HUES6 (cell line): ENCODE measurements around the gene SPTBN2.
A peak's percentile ranks its signal among the peaks of the same experiment; 100 is the strongest.
"Not testable (repeated sequence)": the region's sequence is repeated elsewhere in the genome, so short reads cannot be mapped to it uniquely, and the experiment has no call there.

Experiments used
- H3K27ac ChIP-seq: 2 replicates; pipeline ENCODE4 v1.7.0; 2013; ENCODE audit warnings: low read depth, mild to moderate bottlenecking, low read length, inconsistent platforms
- H3K27me3 ChIP-seq: 2 replicates; pipeline ENCODE4 v1.6.1; 2013; ENCODE audit warnings: low read length; ENCODE audit not compliant: control insufficient read depth, insufficient read depth
- H3K36me3 ChIP-seq: 2 replicates; pipeline ENCODE4 v1.6.1; 2013; ENCODE audit warnings: low read length; ENCODE audit not compliant: control insufficient read depth, insufficient read depth
- H3K4me1 ChIP-seq: 2 replicates; pipeline ENCODE4 v1.6.1; 2013; ENCODE audit warnings: low read length; ENCODE audit not compliant: control insufficient read depth, insufficient read depth
- H3K4me3 ChIP-seq: 2 replicates; pipeline ENCODE4 v1.5.1; 2013; ENCODE audit warnings: low read depth, low read length
- H3K9ac ChIP-seq: one replicate; pipeline ENCODE4 v1.6.1; 2013; ENCODE audit warnings: mild to moderate bottlenecking, low read length
- H3K9me3 ChIP-seq: 2 replicates; pipeline ENCODE4 v1.6.1; 2013; ENCODE audit warnings: low read depth, low read length; ENCODE audit not compliant: control insufficient read depth, insufficient read depth

SPTBN2 gene

DNA sequence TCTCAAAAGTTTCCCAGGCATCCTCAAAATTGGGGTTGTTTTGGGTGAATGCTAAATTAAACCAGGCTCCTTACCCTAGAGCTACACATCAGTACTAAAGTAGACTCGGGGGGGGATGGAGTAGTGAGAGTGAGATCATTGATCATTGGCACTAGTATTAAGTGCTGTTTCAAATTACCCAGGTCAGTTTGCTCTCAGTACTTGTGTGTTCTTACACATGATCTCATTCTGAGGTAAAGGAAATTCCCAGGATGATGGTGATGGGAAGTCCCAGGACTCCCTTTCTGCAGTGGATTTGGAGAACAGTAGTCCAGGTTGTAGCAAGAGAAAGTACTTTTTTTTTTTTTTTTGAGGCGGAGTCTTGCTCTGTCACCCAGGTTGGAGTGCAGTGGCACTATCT lies 78.0 kb downstream of the SPTBN2 start:
- Histone ChIP-seq H3K9me3 (no peaks in the 10 kb centered on the region; the same call in 1 of the 2 replicates), H3K4me3 (no peak overlapping the region), H3K36me3 (peaks cover 71% of the 10 kb centered on the region), H3K27ac (no peak overlapping the region), H3K9ac (no peak overlapping the region), H3K27me3 (no peaks in the 10 kb centered on the region), H3K4me1 (no peaks in the 10 kb centered on the region)

DNA sequence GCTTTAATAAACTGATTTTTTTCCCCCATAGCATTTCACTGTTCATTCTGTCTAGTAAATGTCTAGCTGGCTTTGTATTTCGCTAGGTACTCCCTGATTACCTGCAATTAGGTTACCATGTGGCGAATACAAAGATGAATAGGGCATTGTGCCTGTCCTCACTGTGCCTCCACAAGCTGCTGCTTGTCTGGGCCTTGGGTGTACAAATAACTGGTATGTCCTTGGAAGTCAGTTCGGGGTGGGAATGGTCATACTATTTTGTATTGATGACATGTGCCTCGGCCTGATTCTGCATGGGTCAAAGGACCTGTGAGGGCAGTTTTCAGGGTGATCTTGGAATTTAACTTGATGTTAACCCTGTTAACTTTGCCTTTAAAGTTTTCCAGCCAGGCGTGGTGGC lies 79.1 kb downstream of the SPTBN2 start:
- Histone ChIP-seq H3K27ac (no peak overlapping the region), H3K9ac (no peak overlapping the region), H3K36me3 (peaks cover 79% of the 10 kb centered on the region), H3K4me1 (no peaks in the 10 kb centered on the region), H3K9me3 (no peaks in the 10 kb centered on the region; the same call in 1 of the 2 replicates), H3K27me3 (no peaks in the 10 kb centered on the region), H3K4me3 (no peak overlapping the region)

DNA sequence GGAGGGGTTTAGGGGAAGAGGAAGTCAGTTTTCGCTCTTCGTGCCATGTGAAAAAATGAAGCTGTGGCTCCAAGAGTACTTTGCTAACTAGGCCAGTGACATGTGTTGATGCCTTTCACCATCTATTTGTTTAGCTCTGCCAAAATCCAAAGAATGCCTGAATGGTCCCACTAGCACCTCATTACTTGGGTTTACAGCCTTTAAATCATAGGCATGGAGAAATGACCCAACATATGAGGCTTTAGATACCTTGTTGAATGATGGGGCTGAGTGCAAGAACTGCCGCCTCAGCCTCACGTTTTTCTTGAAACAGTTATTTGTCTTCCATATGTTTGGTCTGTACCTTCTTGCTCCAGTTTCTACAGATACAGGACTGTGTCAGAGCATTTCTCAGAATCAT lies 82.2 kb downstream of the SPTBN2 start:
- Histone ChIP-seq H3K9me3 (no peaks in the 10 kb centered on the region; the same call in 1 of the 2 replicates), H3K27me3 (no peaks in the 10 kb centered on the region), H3K4me1 (peaks cover 15% of the 10 kb centered on the region), H3K27ac (no peak overlapping the region), H3K36me3 (peaks cover 92% of the 10 kb centered on the region), H3K9ac (no peak overlapping the region), H3K4me3 (no peak overlapping the region)

DNA sequence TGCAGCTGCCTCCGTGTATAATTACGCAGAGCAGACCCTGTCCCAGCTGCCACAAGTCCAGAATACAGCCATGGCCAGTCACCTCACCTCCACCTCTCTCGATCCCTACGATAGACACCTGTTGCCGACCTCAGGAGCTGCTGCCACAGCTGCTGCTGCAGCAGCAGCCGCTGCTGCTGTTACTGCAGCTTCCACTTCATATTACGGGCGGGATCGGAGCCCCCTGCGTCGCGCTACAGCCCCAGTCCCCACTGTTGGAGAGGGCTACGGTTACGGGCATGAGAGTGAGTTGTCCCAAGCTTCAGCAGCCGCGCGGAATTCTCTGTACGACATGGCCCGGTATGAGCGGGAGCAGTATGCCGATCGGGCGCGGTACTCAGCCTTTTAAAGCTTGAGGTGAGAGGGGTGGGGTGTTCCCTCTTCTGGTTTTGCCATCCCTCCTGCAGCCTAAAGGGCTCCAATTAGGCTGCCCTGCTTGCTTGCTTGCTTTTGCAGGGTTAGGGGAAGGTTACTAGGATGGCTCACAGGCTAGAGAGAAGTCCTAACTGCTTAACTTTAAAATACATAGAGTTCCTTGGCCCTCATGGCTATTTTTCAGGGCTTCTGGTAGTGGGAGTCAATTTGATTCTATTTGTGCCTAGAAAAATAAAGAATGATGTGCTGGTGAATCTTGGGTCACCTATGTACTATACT lies 85.1 kb downstream of the SPTBN2 start:
- no peak overlapping the region for H3K27ac ChIP-seq
- H3K9me3 ChIP-seq, result no peaks in the 10 kb centered on the region
- H3K27me3 ChIP-seq, result no peaks in the 10 kb centered on the region
- H3K9ac ChIP-seq, result no peak overlapping the region
- no peak overlapping the region for H3K4me3 ChIP-seq
- peaks cover 97% of the 10 kb centered on the region for H3K36me3 ChIP-seq
- peaks cover 38% of the 10 kb centered on the region for H3K4me1 ChIP-seq

DNA sequence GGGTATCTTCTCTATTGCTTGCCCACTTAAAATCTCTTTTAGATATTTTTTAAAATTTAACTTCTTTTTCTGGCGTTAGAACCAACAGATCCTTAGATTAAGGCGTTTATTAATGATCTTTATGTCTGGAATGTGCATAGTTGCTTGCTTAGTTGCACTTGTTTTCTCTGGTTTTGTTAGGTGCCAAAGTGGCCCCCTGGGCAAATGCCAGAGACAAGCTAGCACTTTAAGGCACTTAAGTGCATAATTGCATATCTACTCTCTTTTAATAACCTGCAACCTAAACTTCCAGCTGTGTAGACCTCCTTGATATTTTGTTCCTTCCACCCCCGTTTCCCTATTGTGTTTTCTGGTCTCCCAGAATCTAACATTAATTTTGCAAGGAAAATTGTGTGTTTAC lies 87.2 kb downstream of the SPTBN2 start:
- H3K4me1 ChIP-seq, result peaks cover 47% of the 10 kb centered on the region
- H3K9me3 ChIP-seq, result no peaks in the 10 kb centered on the region
- no peaks in the 10 kb centered on the region for H3K27me3 ChIP-seq
- peak overlapping the region; percentile 89 for H3K4me3 ChIP-seq
- H3K27ac ChIP-seq, result no peak overlapping the region
- peaks cover 79% of the 10 kb centered on the region for H3K36me3 ChIP-seq
- H3K9ac ChIP-seq, result no peak overlapping the region

DNA sequence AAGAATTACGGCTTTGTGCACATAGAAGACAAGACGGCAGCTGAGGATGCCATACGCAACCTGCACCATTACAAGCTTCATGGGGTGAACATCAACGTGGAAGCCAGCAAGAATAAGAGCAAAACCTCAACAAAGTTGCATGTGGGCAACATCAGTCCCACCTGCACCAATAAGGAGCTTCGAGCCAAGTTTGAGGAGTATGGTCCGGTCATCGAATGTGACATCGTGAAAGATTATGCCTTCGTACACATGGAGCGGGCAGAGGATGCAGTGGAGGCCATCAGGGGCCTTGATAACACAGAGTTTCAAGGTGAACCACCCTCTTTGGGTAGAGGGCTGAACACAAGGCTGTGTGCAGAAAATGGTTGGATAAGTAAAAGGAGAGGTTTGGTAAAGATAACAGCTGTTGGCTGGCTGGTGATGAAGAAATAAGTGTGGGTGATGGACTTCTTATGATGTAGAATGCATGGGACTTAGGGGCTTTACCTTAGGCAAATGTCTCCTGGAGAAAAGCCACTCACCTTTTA lies 89.1 kb downstream of the SPTBN2 start:
- H3K36me3 ChIP-seq, result peaks cover 66% of the 10 kb centered on the region
- peaks cover 47% of the 10 kb centered on the region for H3K4me1 ChIP-seq
- not testable (repeated sequence) for H3K9ac ChIP-seq, H3K27me3 ChIP-seq, H3K9me3 ChIP-seq, H3K27ac ChIP-seq
- H3K4me3 ChIP-seq, result peak overlapping the region; percentile 89

DNA sequence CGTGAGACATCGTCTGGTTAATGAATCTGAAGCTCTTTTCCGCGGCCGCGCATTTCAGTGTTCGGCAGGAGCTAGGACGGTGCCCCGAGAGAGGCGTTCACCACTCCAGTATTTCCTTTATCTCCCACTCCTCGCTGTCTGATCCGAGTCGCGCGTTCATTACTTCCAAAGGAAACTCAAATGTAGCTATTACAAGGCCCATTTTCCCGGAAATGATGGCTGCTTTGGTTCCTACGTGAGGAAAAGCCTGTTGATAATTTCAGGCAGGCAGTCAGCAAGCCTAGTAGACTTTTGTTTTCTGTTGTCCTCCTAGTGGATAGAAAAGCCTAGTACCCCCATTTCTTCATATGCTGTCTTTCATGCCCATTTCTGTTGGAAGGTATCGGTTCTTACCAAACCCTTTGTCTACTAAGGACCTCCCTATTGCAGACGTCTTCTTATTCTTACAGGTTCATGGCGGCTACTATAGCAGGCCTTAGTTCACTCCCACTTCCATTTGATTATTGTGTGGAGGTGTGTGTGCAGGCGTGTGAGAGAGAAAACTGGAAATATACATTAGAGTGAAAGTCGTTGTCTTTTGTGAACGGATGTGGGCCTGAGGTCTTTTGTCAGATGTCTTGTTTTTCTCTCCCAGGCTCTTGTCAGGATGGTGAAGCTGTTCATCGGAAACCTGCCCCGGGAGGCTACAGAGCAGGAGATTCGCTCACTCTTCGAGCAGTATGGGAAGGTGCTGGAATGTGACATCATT lies 89.8 kb downstream of the SPTBN2 start:
- Histone ChIP-seq H3K27ac (peak overlapping the region; percentile 91), H3K36me3 (peaks cover 65% of the 10 kb centered on the region), H3K9me3 (no peaks in the 10 kb centered on the region), H3K27me3 (no peaks in the 10 kb centered on the region), H3K9ac (peak overlapping the region; percentile 98), H3K4me1 (peaks cover 47% of the 10 kb centered on the region), H3K4me3 (peak overlapping the region; percentile 89)

DNA sequence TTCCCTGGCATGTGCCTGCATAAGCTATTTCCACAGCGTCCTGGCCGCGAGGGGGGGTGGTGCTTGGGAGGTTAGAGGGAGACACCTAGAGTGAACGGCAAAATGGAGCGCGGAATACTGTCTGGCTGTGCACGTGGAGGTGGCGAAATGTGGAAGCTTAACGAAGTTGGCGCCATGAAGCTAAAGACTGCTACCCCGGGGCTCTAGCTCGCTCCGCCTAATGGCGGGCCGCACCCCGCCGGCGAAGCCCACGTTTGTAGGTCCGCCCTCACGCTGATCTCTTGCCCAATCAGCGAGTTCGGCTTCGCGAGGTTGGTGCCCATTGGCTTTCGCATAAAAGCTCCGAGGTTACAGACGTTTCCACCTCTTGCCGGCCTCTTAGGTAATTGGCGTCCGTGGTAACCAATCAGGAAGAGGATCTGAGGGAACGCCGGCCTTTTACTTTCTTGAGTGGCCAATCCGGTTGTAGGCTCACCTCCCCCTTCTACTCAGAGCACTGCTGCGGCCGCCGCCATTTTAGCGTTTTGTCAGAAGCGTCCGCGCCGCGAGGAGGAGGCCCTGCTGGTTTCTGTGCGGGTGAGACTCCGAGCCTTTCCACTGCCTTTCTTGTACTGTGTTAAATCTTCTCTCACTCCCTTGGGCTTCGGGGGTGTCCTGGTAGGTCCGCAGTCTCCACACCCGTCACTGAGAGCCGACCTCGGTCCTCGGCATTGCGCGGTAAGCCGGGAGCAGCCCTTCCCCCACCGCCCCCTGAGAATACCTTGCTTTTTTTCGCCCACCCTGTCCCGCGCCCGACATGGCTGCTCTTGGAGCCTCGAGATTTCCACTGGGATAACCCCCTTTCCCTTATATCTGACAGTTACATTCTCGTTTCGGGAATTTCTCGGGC lies 90.6 kb downstream of the SPTBN2 start, which contains the start of gene RBM4:
RBM4 (plus strand) TSS at position 527 of the 889 bp plus-strand sequence. CDS start 1,009 bp downstream, outside the sequence.
- H3K9ac ChIP-seq, result peak within 1 kb of the TSS; percentile 98
- H3K4me3 ChIP-seq, result peak within 1 kb of the TSS; percentile 89
- H3K4me1 ChIP-seq, result peaks cover 41% of the 10 kb centered on the region
- peak within 1 kb of the TSS; percentile 91 for H3K27ac ChIP-seq
- H3K36me3 ChIP-seq, result peaks cover 60% of the 10 kb centered on the region
- no peaks in the 10 kb centered on the region for H3K9me3 ChIP-seq
- no peaks in the 10 kb centered on the region for H3K27me3 ChIP-seq

DNA sequence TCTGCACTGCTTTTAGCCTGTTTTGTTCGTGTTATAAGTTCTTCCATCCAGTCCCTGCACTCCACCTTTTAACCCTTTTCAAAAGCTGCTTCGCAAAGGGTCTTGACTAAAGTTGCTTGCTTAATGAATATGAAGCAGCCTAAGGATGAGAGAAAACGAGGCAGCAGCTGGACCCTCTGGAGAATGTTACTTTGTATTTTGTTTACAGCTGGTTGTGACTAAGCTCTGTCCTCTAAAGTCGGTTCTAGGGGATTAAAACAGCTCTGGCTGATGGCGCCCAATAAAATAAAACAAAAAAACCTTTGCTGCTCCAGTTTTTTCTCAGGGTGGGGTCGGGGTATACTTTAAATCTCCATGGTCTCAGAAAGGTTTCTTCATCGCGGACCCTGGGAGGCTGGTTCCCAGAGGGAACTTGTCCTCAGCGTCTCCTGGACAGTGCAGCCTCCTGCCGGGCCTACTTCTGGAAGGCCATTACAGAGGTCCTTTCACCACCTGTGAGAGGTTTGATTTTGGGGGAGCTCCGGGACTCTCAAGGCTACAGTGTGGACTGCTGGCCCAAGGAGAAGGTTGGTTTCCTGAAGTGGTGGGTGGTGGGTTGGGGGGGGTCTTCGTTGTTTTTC lies 91.3 kb downstream of the SPTBN2 start:
- H3K4me3 ChIP-seq, result peak overlapping the region; percentile 59
- H3K4me1 ChIP-seq, result peaks cover 39% of the 10 kb centered on the region
- peak overlapping the region; percentile 74 for H3K27ac ChIP-seq
- H3K36me3 ChIP-seq, result peaks cover 60% of the 10 kb centered on the region
- peak overlapping the region; percentile 84 for H3K9ac ChIP-seq
- no peaks in the 10 kb centered on the region for H3K27me3 ChIP-seq
- no peaks in the 10 kb centered on the region for H3K9me3 ChIP-seq

DNA sequence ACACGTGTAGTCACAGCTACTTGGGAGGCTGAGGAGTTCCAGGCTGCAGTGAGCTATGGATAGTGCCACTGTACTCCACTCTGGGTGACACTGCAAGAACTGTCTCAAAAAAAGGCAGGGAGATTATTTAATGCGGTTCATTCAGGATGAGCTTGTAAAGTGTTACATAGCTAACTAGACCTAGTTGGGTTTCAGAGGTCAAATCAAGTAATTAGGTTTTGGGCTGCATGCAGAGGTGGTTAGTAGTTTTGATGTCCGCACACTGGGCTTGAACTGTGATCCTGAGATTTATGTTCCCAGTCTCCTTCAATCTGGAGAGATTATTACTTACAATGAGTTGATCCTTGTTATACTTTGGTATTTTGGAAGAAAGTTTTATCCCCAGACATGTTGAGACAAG lies 92.6 kb downstream of the SPTBN2 start:
- Histone ChIP-seq H3K4me3 (no peak overlapping the region), H3K9ac (no peak overlapping the region), H3K27ac (no peak overlapping the region), H3K4me1 (peaks cover 29% of the 10 kb centered on the region), H3K9me3 (no peaks in the 10 kb centered on the region), H3K27me3 (no peaks in the 10 kb centered on the region), H3K36me3 (peaks cover 58% of the 10 kb centered on the region)
